Astrocyte of the spinal cord (primary cell): Measurements from ENCODE around the gene TAGLN3.

ENCODE experiments used
- DNase-seq: peaks from one replicate; pipeline ENCODE4 v3.0.0; 2011; ENCODE audit warnings: low read depth, low spot score
- H3K4me3 ChIP-seq: 2 replicates; pipeline ENCODE4 v1.5.1; 2011; ENCODE audit warnings: low read depth, mild to moderate bottlenecking, low read length, moderate library complexity
- CTCF ChIP-seq: IDR thresholded peaks from 2 replicates; pipeline ENCODE4 v1.5.1; 2012; ENCODE audit warnings: low read depth, mild to moderate bottlenecking, low read length, inconsistent platforms
- in situ Hi-C: cut with HindIII; loops from 2 replicates; pipeline ENCODE4 v1.10.0; 2017; ENCODE audit warnings: low sequenced_read_pairs

Gene TAGLN3

GRCh38 chr3:112053229-112053628, 54.5 kb downstream of the TAGLN3 start:
- TF ChIP-seq CTCF: no peak
- no peak overlapping the region for H3K4me3 ChIP-seq
- no peak for DNase-seq
- in situ Hi-C loops: no loop called here

GRCh38 chr3:112056451-112056929, 57.8 kb downstream of the TAGLN3 start:
- peak; percentile 69 for DNase-seq
- in situ Hi-C loops: no loop called here
- H3K4me3 ChIP-seq: no peak overlapping the region
- no peak for TF ChIP-seq CTCF

- in situ Hi-C loops: no loop called here
- no peak for TF ChIP-seq CTCF
- DNase-seq: no peak
- no peak overlapping the region for H3K4me3 ChIP-seq
Observed at GRCh38 chr3:112059497-112059896, 60.8 kb downstream of the TAGLN3 start.

- in situ Hi-C loops: no loop called here
- no peak overlapping the region for H3K4me3 ChIP-seq
- DNase-seq: peak; percentile 65
- no peak for TF ChIP-seq CTCF
Observed at GRCh38 chr3:112061152-112061551, 62.4 kb downstream of the TAGLN3 start.
